Fibroblast of skin of left biceps (primary cell): ENCODE measurements around the gene CARNS1.

Experiments
- DNase-seq, 2 experiments: peaks; one replicate each; pipeline ENCODE4 v3.0.0-alpha.2; 2013; ENCODE audit warnings: low read depth in 2 of 2

The CARNS1 gene, protein sequence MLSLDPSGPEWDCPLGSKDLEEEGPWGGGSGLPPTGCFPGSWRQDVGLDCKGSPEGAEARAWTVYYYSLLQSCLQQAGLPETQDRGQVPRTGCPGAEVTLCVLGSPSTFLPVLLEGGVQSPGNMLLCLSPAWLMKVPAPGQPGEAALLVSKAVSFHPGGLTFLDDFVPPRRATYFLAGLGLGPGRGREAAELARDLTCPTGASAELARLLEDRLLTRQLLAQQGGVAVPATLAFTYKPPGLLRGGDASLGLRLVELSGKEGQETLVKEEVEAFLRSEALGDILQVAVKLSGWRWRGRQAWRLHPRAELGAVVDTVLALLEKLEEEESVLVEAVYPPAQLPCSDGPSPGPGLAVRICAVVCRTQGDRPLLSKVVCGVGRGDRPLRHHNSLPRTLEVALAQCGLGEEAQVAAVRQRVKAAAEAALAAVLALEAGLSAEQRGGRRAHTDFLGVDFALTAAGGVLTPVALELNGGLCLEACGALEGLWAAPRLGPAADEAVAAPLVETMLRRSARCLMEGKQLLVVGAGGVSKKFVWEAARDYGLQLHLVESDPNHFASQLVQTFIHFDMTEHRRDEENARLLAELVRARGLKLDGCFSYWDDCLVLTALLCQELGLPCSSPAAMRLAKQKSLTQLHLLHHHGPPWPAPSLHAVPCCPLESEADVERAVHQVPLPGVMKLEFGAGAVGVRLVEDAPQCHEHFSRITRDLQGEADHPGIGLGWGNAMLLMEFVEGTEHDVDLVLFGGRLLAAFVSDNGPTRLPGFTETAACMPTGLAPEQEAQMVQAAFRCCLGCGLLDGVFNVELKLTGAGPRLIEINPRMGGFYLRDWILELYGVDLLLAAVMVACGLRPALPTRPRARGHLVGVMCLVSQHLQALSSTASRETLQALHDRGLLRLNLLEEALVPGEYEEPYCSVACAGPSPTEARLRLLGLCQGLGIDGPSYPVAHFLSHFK

DNA sequence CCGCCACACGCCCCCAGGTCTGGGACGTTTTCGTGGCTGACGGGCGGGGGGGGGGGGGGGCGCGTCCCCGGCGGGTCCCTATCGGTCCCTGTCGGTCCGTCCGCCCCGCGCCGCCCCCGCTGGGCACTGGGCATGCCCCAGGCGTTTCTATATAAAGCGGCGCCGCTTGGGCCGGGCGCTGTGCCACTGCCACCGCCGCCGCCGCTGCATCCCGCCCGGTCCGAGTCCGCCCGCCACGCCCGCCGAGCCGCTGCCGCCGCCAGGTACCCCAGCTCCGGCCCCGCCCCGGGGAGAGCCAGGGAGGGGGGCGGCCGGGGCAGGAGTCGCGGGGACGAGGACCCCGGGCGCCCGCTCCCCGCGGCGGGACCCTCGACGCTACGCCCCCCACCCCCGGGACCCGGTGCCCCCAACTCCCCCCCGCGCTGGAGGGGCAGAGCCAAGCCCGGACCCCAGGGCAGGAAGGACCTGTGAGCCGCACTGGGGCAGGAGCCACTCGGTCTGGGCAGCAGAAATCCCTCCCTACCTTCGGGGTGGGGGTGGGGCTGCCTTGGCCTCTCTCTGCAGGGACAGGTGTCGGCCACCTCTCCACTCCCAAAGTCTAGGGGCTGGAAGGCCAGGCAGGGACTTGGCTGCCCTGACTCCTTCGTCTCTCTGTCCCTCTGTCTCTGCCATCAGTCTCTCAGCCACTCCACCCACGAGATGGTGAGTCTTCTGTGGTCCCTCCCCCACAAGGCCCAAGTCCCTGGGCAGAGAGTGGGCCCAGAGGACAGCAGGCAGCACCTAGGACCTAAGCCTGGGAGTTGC is at the start of gene CARNS1:
TSS of gene CARNS1 (plus strand) at position 178 of the 804 bp plus-strand sequence. CDS start at position 700, 522 bp downstream.
- no peak for DNase-seq

DNA sequence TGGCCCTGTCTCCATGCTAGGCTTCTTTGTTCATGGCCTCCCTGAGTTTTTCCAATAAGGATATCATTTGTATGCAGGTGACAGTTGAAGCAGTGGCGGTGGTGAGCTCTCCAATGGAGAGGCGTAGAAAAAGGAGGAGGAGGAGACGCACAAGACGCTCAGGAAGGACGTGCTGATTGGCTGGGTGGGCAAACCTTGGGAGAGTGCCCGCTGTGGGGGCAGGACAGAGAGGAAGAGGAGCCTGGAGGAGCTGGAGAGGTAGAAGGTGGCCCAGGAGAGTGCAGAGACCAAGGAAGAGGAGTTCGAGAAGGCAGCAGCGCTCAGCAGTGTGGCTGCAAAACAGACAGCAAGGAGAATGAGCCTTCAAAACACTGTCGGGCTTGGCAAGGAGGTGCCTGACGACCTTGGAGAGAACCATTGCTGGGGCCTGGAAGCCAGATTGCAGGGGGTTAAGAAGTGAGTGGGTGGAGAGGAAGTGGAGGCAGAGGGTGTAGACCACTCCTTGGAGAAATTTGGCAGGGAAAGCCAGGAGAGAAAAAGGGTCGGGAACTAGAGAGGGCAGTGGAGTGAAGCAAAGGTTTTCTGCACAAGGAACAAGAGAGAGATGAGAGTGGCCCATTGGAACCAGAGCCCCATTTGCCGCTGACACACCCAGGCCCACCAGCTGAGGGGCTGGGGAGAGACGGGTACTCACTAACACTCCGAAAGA is 49.6 kb upstream of the CARNS1 start:
- no peak for DNase-seq

DNA sequence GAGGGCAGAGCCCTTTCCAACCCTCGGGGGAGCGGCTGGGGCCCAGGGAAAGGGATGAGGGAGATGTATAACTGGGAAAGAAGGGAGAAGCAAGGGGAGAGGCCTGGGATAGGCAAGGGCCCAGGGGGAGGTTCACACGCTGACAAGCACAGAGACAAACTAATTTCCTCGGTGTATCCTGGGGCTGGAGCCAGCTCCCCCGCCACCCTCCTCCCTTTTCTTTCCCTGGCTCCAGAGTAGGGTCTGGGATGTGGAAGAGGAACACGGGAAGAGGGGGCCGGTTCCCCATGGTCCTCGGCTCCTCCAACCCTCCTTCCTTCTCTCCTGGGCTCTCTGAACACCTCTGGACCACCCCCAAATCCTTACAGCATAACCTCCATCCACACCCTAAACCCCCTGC is 48.9 kb upstream of the CARNS1 start:
- no peak for DNase-seq

DNA sequence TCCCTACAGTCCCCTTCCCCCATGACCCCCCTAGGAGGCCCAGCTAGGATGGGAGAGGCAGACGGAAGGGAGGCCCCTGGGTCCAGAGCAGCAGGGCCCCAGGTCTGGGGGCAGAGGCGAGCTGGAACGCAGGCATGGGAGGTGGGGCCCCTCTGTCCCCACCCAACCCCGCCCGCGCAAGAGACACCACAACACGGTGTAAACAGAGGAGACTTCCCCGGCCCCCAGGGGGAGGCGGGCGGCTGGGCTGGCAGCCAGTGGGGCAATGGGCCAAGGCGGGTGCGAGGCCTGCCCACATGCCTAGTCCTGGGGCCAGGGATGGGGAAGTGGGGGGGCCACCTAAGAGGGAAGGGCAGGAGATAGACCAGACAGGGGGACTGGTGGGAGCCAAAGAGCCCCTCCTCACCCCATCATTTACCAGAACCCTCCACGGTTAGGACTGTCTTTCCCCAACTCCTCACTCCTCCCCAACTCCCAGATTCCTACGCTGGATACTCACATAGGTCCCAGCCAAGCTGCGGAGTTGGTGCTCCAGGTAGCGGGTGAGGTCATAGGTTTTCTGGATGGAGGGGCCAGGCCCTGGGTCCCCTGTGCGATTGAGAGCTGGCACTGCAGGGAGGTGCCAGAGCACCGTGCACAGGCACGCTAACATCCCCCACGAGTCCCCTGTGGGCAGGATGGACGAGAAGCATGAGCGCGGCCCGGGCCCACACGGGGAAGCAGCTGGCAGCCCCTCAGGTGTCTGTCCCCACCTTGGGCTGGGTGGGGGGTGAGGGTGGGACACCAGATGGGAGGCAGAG is 48.3 kb upstream of the CARNS1 start:
- no peak for DNase-seq

DNA sequence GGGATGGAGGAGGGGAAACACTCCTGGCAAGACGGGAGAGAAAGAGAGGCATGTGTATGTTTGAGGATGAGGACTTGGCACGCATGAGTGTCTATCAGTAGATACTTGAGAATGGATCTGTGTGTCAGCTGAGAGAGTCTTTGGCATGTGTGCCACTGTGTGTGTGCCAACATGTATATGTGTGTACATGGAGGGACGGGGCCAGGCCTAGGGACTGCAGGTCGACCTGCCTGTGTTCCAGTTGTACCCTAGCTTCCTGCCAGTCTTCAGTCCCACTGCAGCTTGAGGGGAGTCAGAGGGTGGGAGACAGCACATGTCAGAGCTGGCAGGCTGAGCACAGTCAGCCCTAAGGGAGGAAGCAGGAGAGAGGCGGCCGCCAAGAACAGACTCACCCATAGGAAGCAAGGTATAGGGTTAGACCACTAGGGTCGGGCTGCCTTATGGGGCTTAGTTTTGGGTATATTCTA is 47.7 kb upstream of the CARNS1 start:
- no peak for DNase-seq

DNA sequence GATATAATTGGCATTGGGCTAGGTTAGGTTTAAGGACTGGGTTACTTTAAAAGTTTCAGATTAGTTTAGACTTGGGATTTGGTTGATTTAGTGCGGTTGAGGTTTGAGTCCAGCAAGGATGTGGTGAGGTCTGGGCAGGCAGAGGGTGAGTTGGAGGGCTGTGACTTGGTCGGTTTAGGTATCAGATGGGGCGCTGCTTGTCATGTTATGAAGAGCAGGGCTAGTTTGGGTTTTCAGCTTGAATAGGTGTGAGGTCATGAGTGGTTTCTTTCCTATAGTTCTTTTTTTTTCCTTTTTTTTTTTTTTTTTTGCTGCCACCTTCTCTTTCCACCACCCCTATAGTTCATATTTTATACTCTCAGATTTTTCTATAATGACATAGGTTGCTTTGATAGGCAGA is 46.9 kb upstream of the CARNS1 start:
- no peak for DNase-seq

DNA sequence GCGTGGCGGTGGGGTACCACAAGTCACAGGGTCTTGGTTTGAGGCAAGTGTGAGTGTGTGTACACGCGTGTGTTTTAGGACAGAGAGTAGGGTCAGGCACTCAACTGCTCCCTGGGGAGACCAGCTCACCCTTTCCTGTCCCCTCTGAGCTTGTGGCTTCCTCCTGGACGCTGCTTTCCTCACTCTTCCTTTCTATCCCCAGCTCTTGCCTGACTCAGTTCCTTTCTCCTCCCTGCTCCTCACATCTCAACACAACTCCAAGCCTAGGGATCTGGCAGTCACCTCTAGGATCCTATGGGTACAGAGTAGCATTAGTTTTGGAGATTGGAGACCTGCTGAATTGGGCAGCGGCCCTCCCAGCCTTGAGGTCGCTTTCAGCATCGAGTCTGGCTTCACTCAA is 46.2 kb upstream of the CARNS1 start:
- DNase-seq = no peak

DNA sequence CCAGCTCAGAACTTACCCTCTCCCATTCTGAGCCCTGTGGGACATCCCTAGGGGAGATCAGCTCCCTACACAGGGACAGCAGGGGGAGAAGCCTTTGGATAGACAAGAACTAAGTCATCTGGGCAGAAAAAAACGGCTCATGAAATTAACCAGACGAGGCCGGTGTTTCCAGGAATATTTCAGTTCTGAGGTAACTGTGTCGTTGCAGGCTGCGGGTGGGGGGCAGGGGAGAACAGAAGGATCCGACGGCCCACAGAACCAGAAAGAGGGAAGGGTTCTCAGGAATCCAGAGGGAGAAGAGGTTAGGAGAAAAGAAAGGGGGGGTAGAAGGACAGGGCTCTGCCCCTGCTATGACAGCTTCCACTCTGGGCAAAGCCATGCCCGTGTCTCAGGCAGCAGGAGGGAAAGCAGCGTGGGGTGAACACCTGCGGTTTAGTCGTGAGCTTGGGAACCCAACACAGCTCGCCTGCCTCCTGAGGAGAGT is 45.6 kb upstream of the CARNS1 start:
- no peak for DNase-seq

DNA sequence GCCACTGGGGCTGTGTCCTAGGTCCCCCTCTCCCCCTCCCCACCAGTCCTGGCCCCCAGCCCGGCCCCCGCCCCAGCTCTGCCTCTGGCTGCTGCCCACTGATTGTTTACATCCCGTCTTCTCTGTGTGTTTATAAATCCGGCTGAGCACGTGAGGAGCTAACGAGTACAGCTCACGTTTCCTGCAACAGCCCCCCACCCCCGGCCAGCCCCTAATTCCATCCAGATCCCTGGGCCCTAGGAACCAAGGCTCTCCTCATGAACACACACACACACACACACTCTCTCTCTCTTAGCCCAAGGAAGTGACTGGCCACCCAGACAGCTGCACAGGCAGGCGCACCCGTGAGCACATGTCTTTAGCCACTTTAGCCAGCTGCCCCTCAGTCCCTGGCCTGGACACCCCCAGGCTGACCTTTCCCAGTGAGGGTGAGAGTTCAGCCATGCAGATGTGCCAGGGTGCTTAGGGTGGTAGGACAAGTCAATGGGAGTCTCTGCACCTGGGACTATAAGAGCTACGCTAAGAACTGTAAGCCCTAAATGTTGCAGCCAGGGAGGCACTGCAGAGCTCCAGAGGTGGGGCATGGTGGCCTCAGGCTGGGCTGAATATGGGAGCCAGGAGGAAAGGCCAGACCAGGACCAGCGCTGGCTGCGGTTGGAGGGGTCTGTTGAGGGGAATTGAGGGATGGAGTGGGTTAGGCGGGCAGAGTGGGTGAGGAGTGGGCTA is 45.0 kb upstream of the CARNS1 start:
- DNase-seq = no peak

DNA sequence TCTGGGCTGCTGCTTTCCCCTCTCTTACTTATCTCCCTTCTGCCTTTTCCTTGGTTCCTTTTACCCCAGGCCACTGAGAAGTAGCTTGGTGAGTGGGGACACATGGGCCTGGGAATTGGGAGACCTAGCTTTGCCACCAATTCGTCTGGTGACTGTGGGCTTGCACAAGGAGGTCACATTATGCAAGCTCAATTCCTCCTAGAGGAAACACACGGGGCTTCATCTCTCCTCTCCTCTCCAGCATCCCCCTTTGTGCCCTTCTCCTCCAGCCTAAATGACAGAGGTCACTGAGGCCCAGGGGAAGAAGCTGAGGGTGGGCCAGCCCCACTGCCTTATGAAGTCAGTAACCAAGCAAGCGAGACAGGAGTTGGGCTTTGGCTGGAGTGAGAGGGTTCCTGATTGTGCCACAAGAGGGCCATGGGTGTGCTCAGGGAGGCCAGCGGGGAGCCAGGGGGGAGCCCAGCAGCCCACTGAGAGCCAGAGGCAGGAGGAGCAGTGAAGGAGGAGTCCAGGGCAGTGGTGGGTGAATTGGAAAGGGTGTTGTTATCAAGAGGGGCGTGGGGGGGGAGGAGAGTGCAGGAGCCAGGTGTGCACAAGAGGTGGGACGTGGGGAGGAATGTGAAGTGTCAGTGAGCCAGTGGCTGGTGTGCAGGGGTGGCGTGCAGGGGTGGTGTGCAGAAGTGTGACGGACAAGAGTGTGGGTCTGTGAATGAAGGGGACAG is 44.1 kb upstream of the CARNS1 start:
- no peak for DNase-seq

DNA sequence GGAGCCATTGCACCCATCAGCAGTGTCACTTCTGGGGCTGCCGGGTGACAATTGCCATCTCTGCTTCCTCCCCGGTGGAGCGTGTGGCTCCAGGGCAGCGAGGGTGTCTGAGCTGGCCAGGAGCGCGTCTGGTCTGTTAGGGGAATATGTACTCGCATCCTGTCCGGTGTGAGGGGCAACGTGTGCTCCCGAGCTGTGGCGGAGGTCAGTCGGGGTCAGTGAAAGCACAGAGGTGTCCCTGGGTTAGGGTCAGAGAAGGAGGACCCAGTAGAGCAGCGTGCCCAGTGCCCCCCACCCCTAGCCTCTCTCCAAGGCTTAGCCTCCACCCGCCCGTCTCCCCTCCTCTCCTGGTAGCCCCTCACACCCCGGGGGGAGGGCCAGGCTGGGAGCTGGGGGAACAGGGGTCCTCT is 43.6 kb upstream of the CARNS1 start:
- DNase-seq = no peak

DNA sequence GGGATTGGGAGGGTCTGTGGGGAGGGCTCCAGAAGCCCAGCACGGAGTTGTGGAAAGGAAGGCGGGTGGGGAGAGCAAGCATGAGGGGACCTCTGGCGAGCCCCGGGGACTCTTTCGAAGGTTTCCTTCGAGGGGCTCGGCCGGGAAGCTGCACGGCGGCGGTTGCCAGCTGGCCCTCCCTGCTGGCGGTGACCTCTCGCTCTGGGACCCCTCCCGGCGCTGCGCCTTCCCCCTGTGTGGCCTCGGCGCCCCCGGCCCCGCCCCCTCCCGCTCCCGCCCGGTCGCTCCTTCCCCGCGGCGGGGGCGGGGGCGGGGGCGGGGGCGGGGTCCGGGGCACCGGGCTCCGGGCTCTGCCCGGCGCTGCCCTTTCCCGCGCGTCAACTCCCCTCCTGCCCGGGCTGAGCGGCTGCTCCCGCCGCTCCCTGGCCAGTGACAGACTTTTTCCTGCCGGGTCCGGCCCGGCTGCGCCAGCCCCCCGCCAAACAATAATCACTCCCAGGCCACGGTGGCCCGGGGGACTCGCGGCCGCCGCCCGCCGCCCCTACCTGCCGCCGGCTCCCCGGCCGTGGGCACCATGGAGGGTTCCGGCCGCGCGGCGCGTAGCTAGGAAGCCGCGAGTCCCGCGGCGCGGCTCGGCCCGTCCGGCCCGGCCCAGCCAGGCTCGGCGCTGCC is 43.0 kb upstream of the CARNS1 start:
- DNase-seq = no peak

DNA sequence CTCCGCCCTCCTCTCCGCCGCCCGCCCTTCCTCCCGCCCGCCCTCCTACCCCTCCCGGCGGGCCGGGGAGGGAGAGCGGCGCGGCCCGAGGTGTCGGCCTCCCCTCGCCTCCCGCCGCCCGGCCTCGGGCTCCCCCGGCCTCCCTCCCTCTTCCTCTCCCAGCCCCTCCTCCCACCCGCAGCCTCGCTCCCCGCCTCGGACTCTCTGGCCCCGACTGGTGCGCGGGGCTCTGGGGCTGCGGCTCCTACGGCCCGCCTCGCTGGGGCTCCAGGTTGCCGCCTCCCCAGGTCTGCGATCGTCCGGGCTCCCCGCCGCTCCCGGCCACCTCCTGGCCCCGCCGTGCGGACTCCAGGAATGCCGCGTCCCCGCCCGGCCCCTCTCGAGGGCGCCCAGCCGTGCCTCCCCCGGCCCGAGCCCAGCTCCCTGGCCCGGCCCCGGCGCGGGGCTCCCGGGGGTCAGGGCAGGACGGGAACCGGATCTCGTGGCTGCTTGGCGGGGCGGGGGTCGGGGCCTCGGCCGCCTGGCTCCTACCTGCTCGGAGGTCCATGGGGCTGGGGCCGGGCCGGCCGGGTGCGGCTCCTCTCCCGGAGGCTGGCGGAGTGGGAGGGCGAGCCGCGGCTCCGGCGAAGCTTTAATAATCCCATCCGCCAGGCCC is 42.4 kb upstream of the CARNS1 start, which contains the start of gene CLCF1:
TSS of gene CLCF1 (minus strand) at position 606 of the 655 bp plus-strand sequence. CDS start at position 547, 59 bp downstream.
- no peak for DNase-seq

DNA sequence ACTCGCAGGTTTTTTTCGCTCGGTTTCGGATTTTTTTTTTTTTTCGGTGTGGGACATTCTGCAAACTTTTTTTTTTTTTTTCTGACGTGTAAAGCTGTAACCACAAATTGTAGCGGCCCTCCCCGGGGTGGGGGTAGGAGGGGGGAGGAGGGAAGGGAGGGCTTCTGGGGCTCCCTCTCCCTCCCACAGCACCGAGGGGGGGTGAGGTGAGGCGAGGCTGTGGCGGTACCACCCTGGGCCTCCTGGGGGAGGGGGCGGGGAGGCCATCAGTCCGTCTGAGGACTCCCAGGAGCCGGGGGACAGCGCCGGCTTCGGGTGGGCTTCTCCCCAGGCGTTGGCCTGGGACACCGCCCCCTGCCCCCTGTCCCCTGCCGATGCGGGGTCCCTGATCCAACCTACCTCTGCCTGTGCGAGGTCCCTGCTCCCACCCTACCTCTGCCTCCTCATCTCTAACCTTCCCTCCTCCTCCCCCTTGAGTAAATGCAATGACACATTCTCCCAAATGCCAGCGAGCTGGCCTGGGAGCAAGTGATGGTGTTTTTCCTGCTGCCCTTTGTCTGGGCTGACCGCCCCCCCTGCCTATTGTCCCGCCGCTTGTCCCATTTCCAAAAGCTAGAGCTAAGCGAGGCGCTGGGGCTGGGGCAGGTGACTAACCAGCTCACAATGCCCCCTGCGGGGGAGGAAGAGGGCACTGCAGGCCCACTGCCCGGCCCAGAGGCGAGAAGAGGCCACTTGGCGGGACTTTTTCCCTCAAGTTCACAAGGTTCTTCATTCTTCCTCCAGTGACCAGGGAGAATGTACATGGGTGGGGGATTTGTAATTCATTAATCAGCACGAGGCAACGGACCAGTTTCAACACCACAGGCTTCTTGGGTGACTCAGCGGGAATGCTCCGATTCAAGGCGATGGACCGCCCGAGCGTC is 41.6 kb upstream of the CARNS1 start:
- peak; percentile 82 to 83 for DNase-seq

DNA sequence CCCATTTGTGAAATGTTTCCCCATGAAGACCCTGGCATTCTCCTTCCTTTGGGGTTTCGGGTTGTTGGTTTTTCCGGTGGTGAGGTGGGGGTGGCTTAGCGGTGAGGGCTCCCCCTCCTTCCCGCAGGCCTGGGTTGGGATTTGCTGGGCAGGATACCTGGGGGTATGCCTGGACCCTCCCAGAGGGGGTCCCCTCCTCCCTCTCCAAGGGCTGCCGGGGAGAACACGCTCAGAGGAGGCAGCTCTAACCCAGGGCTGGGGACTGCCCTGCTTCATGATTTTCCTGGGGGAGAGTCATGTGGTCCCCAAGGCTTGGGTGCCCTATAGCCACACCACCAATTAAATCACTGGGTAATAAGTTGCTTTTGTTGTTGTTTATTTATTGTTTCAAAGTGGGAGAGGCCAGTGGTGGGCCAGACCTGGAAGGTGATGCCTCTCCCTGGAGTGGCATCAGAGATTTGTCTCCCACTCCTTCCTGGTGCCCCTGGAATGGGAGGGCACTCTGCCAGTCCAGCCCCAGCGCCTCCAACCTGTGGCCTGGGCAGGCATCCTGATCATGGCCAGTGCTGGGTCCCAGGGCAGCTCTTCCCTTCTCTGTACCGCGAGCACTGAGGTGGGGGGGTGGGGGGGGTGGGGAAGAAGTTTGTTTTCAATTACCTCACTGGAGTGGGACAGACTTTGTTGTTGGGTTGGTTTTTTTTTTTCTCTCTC is 40.8 kb upstream of the CARNS1 start:
- no peak for DNase-seq
